Activated naive CD4-positive, alpha-beta T cell treated with anti-CD3 and anti-CD28 coated beads, Interleukin-2, amount 50 U/mL, for 72 hours (primary cell): ENCODE measurements around the gene MCFD2. TPM values are rescaled to one million over a fixed set of nuclear protein-coding genes. Genes with fewer than 3 reads are reported as not detected.

ENCODE experiments used
- ATAC-seq, 2 donors: fragments of 150-1000 bp; cut with Tn5 transposase; 2 replicates each; pipeline ENCODE4 v1.10.0; 2021; ENCODE audit warnings: mild to moderate bottlenecking in 2 of 2, moderate library complexity in 2 of 2
- DNase-seq, 2 donors: peaks; one replicate each; pipeline ENCODE4 v3.0.0; 2021 to 2022; ENCODE audit warnings: low spot score in 2 of 2
- H3K27ac Mint-ChIP-seq, 2 donors: one replicate each; pipeline ENCODE4 v1.8.0; 2022; ENCODE audit warnings: mild to moderate bottlenecking in 2 of 2, mixed read lengths in 2 of 2
- H3K36me3 Mint-ChIP-seq, 2 donors: one replicate each; pipeline ENCODE4 v1.8.0; 2022; ENCODE audit warnings: mixed read lengths in 2 of 2
- H3K9me3 Mint-ChIP-seq, 2 donors: one replicate each; pipeline ENCODE4 v1.8.0; 2022; ENCODE audit warnings: mixed read lengths in 2 of 2
- total RNA-seq, 2 donors: library from RNA; stranded (reverse); gene quantifications; one replicate each; pipeline ENCODE4 v1.2.3, GENCODE V29; 2022

The MCFD2 gene
- total RNA-seq, 2 donors from 2014 or later: 25.6 to 50.7 TPM

GRCh38 chr2:46943881-46944798 is 28.5 kb upstream of the MCFD2 start:
- peaks cover 22 to 43% of the 10 kb centered on the region in 2 donors for H3K36me3 Mint-ChIP-seq
- no peaks in the 10 kb centered on the region for H3K9me3 Mint-ChIP-seq
- ATAC-seq (peak; percentile 80 to 84), DNase-seq (peak; percentile 73 to 80)
- peak overlapping the region; percentile 98 to 99 for H3K27ac Mint-ChIP-seq

- ATAC-seq (peak in 1 of 2 donors; percentile 9), DNase-seq (peak in 1 of 2 donors; percentile 16)
- no peaks in the 10 kb centered on the region for H3K9me3 Mint-ChIP-seq
- H3K27ac Mint-ChIP-seq: peak overlapping the region; percentile 98 to 99
- peaks cover 22 to 38% of the 10 kb centered on the region in 2 donors for H3K36me3 Mint-ChIP-seq
These were observed 27.5 kb upstream of the MCFD2 start for GRCh38 chr2:46942891-46943626.

GRCh38 chr2:46942143-46942526 is 26.5 kb upstream of the MCFD2 start:
- peaks cover 22 to 34% of the 10 kb centered on the region in 2 donors for H3K36me3 Mint-ChIP-seq
- ATAC-seq (peak; percentile 29 to 62), DNase-seq (peak; percentile 67 to 82)
- no peaks in the 10 kb centered on the region for H3K9me3 Mint-ChIP-seq
- peak overlapping the region; percentile 98 to 99 for H3K27ac Mint-ChIP-seq

- Mint-ChIP-seq H3K9me3 (no peaks in the 10 kb centered on the region), H3K36me3 (peaks cover 17 to 23% of the 10 kb centered on the region in 2 donors), H3K27ac (peak overlapping the region; percentile 89 to 96)
- no peak for DNase-seq
- ATAC-seq: no peak
These were observed 24.2 kb upstream of the MCFD2 start for GRCh38 chr2:46939626-46940359.

GRCh38 chr2:46937471-46937901 is 21.9 kb upstream of the MCFD2 start:
- Mint-ChIP-seq H3K27ac (peak overlapping the region in 1 of 2 donors; percentile 71), H3K9me3 (no peaks in the 10 kb centered on the region), H3K36me3 (peaks cover 10 to 14% of the 10 kb centered on the region in 2 donors)
- no peak for ATAC-seq
- DNase-seq: no peak

GRCh38 chr2:46936566-46936965 is 21.0 kb upstream of the MCFD2 start:
- ATAC-seq: no peak
- Mint-ChIP-seq H3K9me3 (no peaks in the 10 kb centered on the region), H3K36me3 (peaks cover under 1 to 5% of the 10 kb centered on the region in 2 donors), H3K27ac (no peak overlapping the region)
- DNase-seq: no peak

- Mint-ChIP-seq H3K9me3 (no peaks in the 10 kb centered on the region), H3K27ac (no peak overlapping the region), H3K36me3 (no peaks in the 10 kb centered on the region)
- DNase-seq: no peak
- ATAC-seq: no peak
These were observed 19.5 kb upstream of the MCFD2 start for GRCh38 chr2:46935071-46935470.

- Mint-ChIP-seq H3K9me3 (peaks cover 10 to 14% of the 10 kb centered on the region in 2 donors), H3K27ac (no peak overlapping the region), H3K36me3 (peaks cover 15 to 28% of the 10 kb centered on the region in 2 donors)
- DNase-seq: no peak
- ATAC-seq: no peak
These were observed 14.0 kb upstream of the MCFD2 start for GRCh38 chr2:46929612-46930011.

- DNase-seq (no peak), ATAC-seq (no peak)
- H3K27ac Mint-ChIP-seq: no peak overlapping the region
- peaks cover 10 to 14% of the 10 kb centered on the region in 2 donors for H3K9me3 Mint-ChIP-seq
- H3K36me3 Mint-ChIP-seq: peaks cover 15 to 28% of the 10 kb centered on the region in 2 donors
These were observed 11.3 kb upstream of the MCFD2 start for GRCh38 chr2:46926863-46927262.

GRCh38 chr2:46925474-46926351 is 10.1 kb upstream of the MCFD2 start:
- DNase-seq (no peak), ATAC-seq (no peak)
- no peak overlapping the region for H3K27ac Mint-ChIP-seq
- peaks cover 15 to 28% of the 10 kb centered on the region in 2 donors for H3K36me3 Mint-ChIP-seq
- H3K9me3 Mint-ChIP-seq: peaks cover 10 to 14% of the 10 kb centered on the region in 2 donors

- peaks cover 15 to 28% of the 10 kb centered on the region in 2 donors for H3K36me3 Mint-ChIP-seq
- ATAC-seq: no peak
- no peak for DNase-seq
These were observed 9.0 kb upstream of the MCFD2 start for GRCh38 chr2:46924608-46925007.

GRCh38 chr2:46924038-46924437 is 8.4 kb upstream of the MCFD2 start:
- DNase-seq (no peak), ATAC-seq (no peak)
- no peak overlapping the region for H3K27ac Mint-ChIP-seq
- peaks cover 10 to 14% of the 10 kb centered on the region in 2 donors for H3K9me3 Mint-ChIP-seq
- H3K36me3 Mint-ChIP-seq: peaks cover 15 to 28% of the 10 kb centered on the region in 2 donors

More at GRCh38 chr2:46924608-46925007, 9.0 kb upstream of the MCFD2 start:
- Mint-ChIP-seq H3K27ac (no peak overlapping the region), H3K9me3 (peaks cover 10 to 14% of the 10 kb centered on the region in 2 donors)

- Mint-ChIP-seq H3K36me3 (peaks cover 15 to 23% of the 10 kb centered on the region in 2 donors), H3K9me3 (peaks cover 10 to 14% of the 10 kb centered on the region in 2 donors), H3K27ac (no peak overlapping the region)
- ATAC-seq (no peak), DNase-seq (no peak)
These were observed 7.5 kb upstream of the MCFD2 start for GRCh38 chr2:46923041-46923528.

- ATAC-seq: no peak
- Mint-ChIP-seq H3K9me3 (peaks cover 10 to 14% of the 10 kb centered on the region in 2 donors), H3K36me3 (peaks cover 17 to 20% of the 10 kb centered on the region in 2 donors), H3K27ac (no peak overlapping the region)
- no peak for DNase-seq
These were observed 7.0 kb upstream of the MCFD2 start for GRCh38 chr2:46922606-46923005.

- Mint-ChIP-seq H3K27ac (no peak overlapping the region), H3K9me3 (peaks cover 8 to 10% of the 10 kb centered on the region in 2 donors), H3K36me3 (peaks cover 12 to 17% of the 10 kb centered on the region in 2 donors)
- DNase-seq (no peak), ATAC-seq (no peak)
These were observed 6.3 kb upstream of the MCFD2 start for GRCh38 chr2:46921676-46922448.
